T-helper 2 cell (primary cell): Measurements from ENCODE around the gene CTSZ.
"Not testable (repeated sequence)": the region's sequence is repeated elsewhere in the genome, so short reads cannot be mapped to it uniquely, and the experiment has no call there.

ENCODE experiments used
- DNase-seq, 5 experiments: peaks; one replicate each; pipeline versions ENCODE4 v3.0.0 to v3.0.0-alpha.2; 2012 to 2022

Gene CTSZ

GRCh38 chr20:58996226-58996611, 10.8 kb downstream of the CTSZ start:
- no peak for DNase-seq

- DNase-seq, result no peak
These were observed 11.4 kb downstream of the CTSZ start for GRCh38 chr20:58995461-58996225.

GRCh38 chr20:58994390-58995159, 12.5 kb downstream of the CTSZ start:
- no peak for DNase-seq

GRCh38 chr20:58993332-58994248, 13.5 kb downstream of the CTSZ start:
- DNase-seq, result no peak

GRCh38 chr20:58992911-58993310, 14.1 kb downstream of the CTSZ start:
- DNase-seq, result no peak

GRCh38 chr20:58991715-58992114, 15.3 kb downstream of the CTSZ start:
- DNase-seq, result no peak

- no peak for DNase-seq
These were observed 16.2 kb downstream of the CTSZ start for GRCh38 chr20:58990651-58991445.

GRCh38 chr20:58989196-58989595, 17.9 kb downstream of the CTSZ start:
- DNase-seq, result no peak

GRCh38 chr20:58988565-58988882, 18.5 kb downstream of the CTSZ start:
- no peak for DNase-seq

GRCh38 chr20:58987790-58988564, 19.1 kb downstream of the CTSZ start:
- DNase-seq, result no peak

- DNase-seq, result no peak
These were observed 20.0 kb downstream of the CTSZ start for GRCh38 chr20:58986968-58987517.

- DNase-seq, result peak in 1 of 5 experiments; percentile 63
These were observed 20.6 kb downstream of the CTSZ start for GRCh38 chr20:58986286-58986967.

GRCh38 chr20:58985656-58986055, 21.4 kb downstream of the CTSZ start:
- DNase-seq, result no peak

- DNase-seq, result no peak
These were observed 22.4 kb downstream of the CTSZ start for GRCh38 chr20:58984691-58985090.

- not testable (repeated sequence) for DNase-seq
These were observed 24.0 kb downstream of the CTSZ start for GRCh38 chr20:58983115-58983468.

- peak in 2 of 5 experiments; percentile 48 to 67 for DNase-seq
These were observed 24.5 kb downstream of the CTSZ start for GRCh38 chr20:58982406-58983114.

GRCh38 chr20:58981628-58982364, 25.3 kb downstream of the CTSZ start:
- DNase-seq, result peak in 2 of 5 experiments; percentile 6 to 48

GRCh38 chr20:58980711-58981627, 26.1 kb downstream of the CTSZ start, which contains the start of gene NELFCD:
Gene NELFCD, plus strand, starts transcription at chr20:58981256. Its CDS starts 54 bp downstream, at chr20:58981310.
- DNase-seq, result peak; percentile 78 to 89 (median 84)
